Erythroblast (primary cell): ENCODE measurements around the gene PLEKHG3.

Experiments used
- GATA1 ChIP-seq: IDR thresholded peaks from 2 replicates; pipeline ENCODE4 v1.6.1; 2011; ENCODE audit warnings: low read depth, mild to moderate bottlenecking, control low read depth, low read length, moderate library complexity
- POLR2A ChIP-seq: IDR thresholded peaks from 2 replicates; pipeline ENCODE4 v1.6.1; 2011; ENCODE audit warnings: mild to moderate bottlenecking, low read length

GRCh38 chr14:64703395-64704142, 655 bp upstream of the PLEKHG3 start:
- no peak for TF ChIP-seq POLR2A
- TF ChIP-seq GATA1 = no peak
